Kidney (tissue), 14 donors: ENCODE measurements around the gene GLIS2. TPM values are rescaled to one million over a fixed set of nuclear protein-coding genes. Genes with fewer than 3 reads are reported as not detected.

ENCODE experiments used
- DNase-seq, 5 donors: peaks; one replicate each; pipeline ENCODE4 v3.0.0-alpha.2; 2013 to 2020
- FAIRE-seq: peaks from 2 replicates; lab custom pipeline; 2012; peaks lifted over from hg19 to GRCh38; lab: Jason Lieb, UNC
- H3K27ac ChIP-seq, 2 donors: one replicate each; pipeline ENCODE4 v1.7.0; 2013; ENCODE audit warnings: low read depth in 2 of 2, low read length in 2 of 2, inconsistent platforms in 1 of 2
- H3K27me3 ChIP-seq: one replicate; pipeline ENCODE4 v1.7.1; 2013; ENCODE audit warnings: low read length, inconsistent platforms; ENCODE audit not compliant: control insufficient read depth, insufficient read depth
- H3K36me3 ChIP-seq, 3 donors: one replicate each; pipeline versions ENCODE4 v1.7.0 to v1.7.1; 2013; ENCODE audit warnings: low read length in 3 of 3, control low read depth in 1 of 3, inconsistent platforms in 1 of 3; ENCODE audit not compliant: insufficient read depth in 3 of 3, control insufficient read depth in 2 of 3
- H3K4me1 ChIP-seq, 3 donors: one replicate each; pipeline versions ENCODE4 v1.7.0 to v1.7.1; 2013; ENCODE audit warnings: low read length in 3 of 3, inconsistent platforms in 1 of 3, low read depth in 1 of 3; ENCODE audit not compliant: control insufficient read depth in 2 of 3, insufficient read depth in 2 of 3
- H3K4me3 ChIP-seq, 3 donors: one replicate each; pipeline versions ENCODE4 v1.7.0 to v1.8.1; 2013; ENCODE audit warnings: low read length in 3 of 3, control low read depth in 1 of 3, inconsistent platforms in 1 of 3
- H3K9ac ChIP-seq, 3 donors: one replicate each; pipeline versions ENCODE4 v1.7.0 to v1.7.1; 2013; ENCODE audit warnings: low read length in 3 of 3, control low read depth in 1 of 3, inconsistent platforms in 1 of 3
- H3K9me3 ChIP-seq, 3 donors: one replicate each; pipeline versions ENCODE4 v1.7.0 to v1.7.1; 2013; ENCODE audit warnings: low read length in 3 of 3, control low read depth in 1 of 3, inconsistent platforms in 1 of 3; ENCODE audit not compliant: control insufficient read depth in 2 of 3, insufficient read depth in 1 of 3
- intact Hi-C: fragments of 100-400 bp; cut with DNase I; formaldehyde crosslinking; loops from one replicate; pipeline ENCODE4 v1.11.1; 2022
- polyA plus RNA-seq: library from polyadenylated mRNA; stranded (reverse); fragments of 350-450 nt; fragmentation: Illumina TruSeq; extraction: RNeasy Lipid Tissue Mini Kit (QIAGEN cat#74804); gene quantifications from one replicate; pipeline ENCODE4 v1.2.3, GENCODE V29; 2014; ENCODE audit warnings: low read depth, low replicate concordance; ENCODE audit not compliant: insufficient read depth
- total RNA-seq: library from RNA; stranded (reverse); fragmentation: NEBNext Ultra II Directional; extraction: Animal tissue kit (Norgen Biotek cat#: 25700); gene quantifications from one replicate; pipeline ENCODE4 v1.2.1, GENCODE V29; 2021
- TF ChIP-seq, protein P1 (sequence below): IDR thresholded peaks from 3 replicates; pipeline ENCODE4 v1.5.1; 2012; ENCODE audit warnings: mild to moderate bottlenecking, moderate library complexity, borderline replicate concordance; ENCODE audit not compliant: insufficient read depth; ENCODE audit errors: extremely low read depth
- donor health status: control.
- donor health status: control.
- donor health status: control.
- donor health status: control.
- donor health status: control.
- donor health status: DM: yes; HTN: yes; CAD: no.
- donor health status: Normal renal cell carcinoma (clear cell type).

Gene GLIS2
- total and polyA plus RNA-seq, 2 donors from 2014 or later = 35.6 to 68.7 TPM

DNA sequence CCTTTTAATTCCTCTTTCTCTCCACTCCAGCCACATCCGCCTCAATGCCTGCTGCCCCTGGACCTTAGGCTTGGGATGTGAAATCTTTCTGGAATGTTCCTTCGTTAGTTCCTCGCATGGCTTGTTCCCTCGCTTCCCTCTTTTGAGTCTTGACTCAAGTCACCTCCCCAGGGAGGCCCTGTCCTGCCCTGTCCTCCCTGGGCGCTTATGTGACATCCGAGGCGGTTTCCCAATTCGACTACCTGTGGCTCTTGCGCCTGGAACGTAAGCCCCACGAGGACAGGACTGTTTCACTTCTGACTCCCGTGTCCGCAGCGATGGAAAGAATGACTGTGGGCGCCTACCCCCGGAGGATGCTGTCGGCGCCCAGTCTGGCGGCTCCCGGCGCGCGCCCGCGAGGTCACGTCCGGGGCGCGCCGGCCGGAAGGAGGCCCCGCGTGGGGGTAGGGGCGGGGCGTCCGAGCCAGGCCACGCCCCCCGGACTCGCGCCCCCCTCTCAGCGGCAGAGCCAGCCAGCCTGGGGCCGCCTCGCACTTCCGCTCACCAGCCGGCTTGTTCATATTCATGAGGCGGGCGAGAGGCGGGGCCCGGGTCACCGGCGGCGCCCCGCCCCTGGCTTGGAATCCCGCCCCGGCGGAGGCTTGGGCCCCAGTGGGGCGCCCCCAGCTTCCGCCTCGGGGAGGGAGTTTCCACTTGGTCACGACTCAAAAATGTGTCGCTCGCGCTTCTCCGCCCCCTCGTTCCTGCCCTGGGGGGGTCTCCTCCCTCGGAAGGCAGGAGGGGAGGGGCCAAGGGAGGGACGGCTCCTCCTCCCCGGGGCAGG is 8.4 kb upstream of the GLIS2 start:
- DNase-seq = peak; percentile 96 to 99 (median 97)
- Histone ChIP-seq H3K9ac (peak overlapping the region in 2 of 3 donors; percentile 68 to 80), H3K9me3 (no peaks in the 10 kb centered on the region), H3K4me3 (peak overlapping the region; percentile 67 to 90 (median 86)), H3K4me1 (peaks cover 2 to 10% (median 7%) of the 10 kb centered on the region in 3 donors), H3K27me3 (no peaks in the 10 kb centered on the region), H3K27ac (peak overlapping the region; percentile 93 to 94), H3K36me3 (no peaks in the 10 kb centered on the region)
- TF ChIP-seq, protein P1, sequence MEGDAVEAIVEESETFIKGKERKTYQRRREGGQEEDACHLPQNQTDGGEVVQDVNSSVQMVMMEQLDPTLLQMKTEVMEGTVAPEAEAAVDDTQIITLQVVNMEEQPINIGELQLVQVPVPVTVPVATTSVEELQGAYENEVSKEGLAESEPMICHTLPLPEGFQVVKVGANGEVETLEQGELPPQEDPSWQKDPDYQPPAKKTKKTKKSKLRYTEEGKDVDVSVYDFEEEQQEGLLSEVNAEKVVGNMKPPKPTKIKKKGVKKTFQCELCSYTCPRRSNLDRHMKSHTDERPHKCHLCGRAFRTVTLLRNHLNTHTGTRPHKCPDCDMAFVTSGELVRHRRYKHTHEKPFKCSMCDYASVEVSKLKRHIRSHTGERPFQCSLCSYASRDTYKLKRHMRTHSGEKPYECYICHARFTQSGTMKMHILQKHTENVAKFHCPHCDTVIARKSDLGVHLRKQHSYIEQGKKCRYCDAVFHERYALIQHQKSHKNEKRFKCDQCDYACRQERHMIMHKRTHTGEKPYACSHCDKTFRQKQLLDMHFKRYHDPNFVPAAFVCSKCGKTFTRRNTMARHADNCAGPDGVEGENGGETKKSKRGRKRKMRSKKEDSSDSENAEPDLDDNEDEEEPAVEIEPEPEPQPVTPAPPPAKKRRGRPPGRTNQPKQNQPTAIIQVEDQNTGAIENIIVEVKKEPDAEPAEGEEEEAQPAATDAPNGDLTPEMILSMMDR = no peak
- FAIRE-seq = no peak
- intact Hi-C loops = no loop called here

DNA sequence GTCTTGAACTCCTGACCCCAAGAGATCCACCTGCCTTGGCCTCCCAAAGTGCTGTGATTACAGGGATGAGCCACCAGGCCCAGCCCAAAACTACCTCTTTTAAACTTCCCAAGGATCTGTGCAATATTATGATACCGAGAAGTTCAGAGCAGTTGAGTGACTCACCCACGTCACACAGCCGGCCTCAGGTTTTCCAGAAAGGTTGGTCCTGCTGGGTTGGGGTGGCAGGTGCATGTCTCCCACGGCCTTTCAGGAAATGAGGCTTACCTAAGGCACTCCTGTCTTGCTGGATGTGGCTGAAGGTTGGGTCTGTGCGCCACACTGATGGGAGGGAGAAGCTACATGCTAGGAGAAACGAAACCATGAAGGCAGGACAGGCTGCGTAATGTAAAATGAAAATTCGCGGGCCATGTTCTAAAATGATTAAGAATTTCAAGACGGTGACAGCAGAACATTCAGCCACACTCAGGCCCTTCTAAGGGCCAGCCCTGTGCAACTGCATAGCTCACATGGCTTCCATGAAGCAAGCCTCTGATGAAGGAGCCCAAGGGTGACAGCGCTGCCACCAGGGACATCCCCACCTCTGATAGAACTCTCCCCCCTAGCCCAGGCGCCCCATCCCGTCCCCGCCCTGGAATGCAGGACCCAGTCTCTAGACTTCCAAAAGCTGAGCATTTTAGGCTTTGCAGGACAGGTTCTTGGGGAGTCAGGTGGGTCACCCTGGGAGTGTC is 6.6 kb upstream of the GLIS2 start:
- TF ChIP-seq, protein P1 = no peak
- H3K4me1 ChIP-seq = peaks cover 2 to 13% (median 10%) of the 10 kb centered on the region in 3 donors
- peak overlapping the region in 1 of 3 donors; percentile 34 for H3K9ac ChIP-seq
- H3K4me3 ChIP-seq = no peak overlapping the region
- intact Hi-C loops = no loop called here
- H3K27me3 ChIP-seq = no peaks in the 10 kb centered on the region
- no peak for DNase-seq
- H3K9me3 ChIP-seq = no peaks in the 10 kb centered on the region
- no peak for FAIRE-seq
- H3K36me3 ChIP-seq = no peaks in the 10 kb centered on the region
- H3K27ac ChIP-seq = peak overlapping the region in 1 of 2 donors; percentile 53

DNA sequence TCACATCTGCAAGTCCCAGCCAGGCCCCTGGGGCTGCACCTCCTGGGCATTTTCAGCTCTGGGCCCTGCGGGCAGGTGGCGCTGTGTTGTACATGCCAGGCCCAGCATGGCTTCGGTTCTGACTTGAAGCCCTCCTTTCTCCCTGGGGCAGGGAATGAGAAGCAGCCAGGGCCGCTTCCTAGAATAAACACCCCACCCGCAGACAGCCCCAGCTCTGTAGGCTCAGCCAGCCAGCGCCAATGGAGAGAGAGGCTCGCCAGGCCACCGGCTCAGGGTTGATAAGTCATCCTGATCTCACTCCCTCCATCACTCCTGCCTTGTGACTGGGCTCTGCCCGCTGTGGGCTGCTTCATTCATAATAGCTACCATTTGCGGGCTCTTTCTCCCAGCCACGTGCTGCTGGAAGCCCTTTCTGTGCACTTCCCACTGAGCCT is 6.0 kb upstream of the GLIS2 start:
- DNase-seq (peak; percentile 45 to 83 (median 65)), FAIRE-seq (no peak)
- Histone ChIP-seq H3K36me3 (no peaks in the 10 kb centered on the region), H3K4me3 (no peak overlapping the region), H3K27ac (peak overlapping the region in 1 of 2 donors; percentile 53), H3K9me3 (no peaks in the 10 kb centered on the region), H3K27me3 (no peaks in the 10 kb centered on the region), H3K9ac (peak overlapping the region in 1 of 3 donors; percentile 34), H3K4me1 (peaks cover 2 to 17% (median 14%) of the 10 kb centered on the region in 3 donors)
- intact Hi-C loops = no loop called here
- TF ChIP-seq, protein P1 = peak; percentile 55
